A673 (cell line): ENCODE measurements around the gene MCF2L2.
"Not testable (repeated sequence)": the region's sequence is repeated elsewhere in the genome, so short reads cannot be mapped to it uniquely, and the experiment has no call there.

Experiments
- CTCF ChIP-seq: fragments of 300-800, 200-600 bp; sonication (generic); conservative IDR thresholded peaks from 2 replicates; pipeline ENCODE4 v1.5.1; 2017; ENCODE audit warnings: low read depth, mild to moderate bottlenecking, antibody characterized with exemption, low read length, moderate library complexity, mixed read lengths
- EZH2 ChIP-seq: fragments of 200-600 bp; sonication (generic); IDR thresholded peaks from 2 replicates; pipeline ENCODE4 v1.6.1; 2017; ENCODE audit warnings: borderline replicate concordance, low read depth, mild to moderate bottlenecking, mixed read lengths, antibody characterized with exemption, low read length; ENCODE audit not compliant: poor library complexity, severe bottlenecking

- TF ChIP-seq CTCF, EZH2: not testable (repeated sequence)
These were observed 9.6 kb downstream of the MCF2L2 start for GRCh38 chr3:183418807-183419206.
